ENCODE results near the gene CALML4. TPM values are rescaled to one million over a fixed set of nuclear protein-coding genes. Genes with fewer than 3 reads are reported as not detected.

CALML4 gene
- total and polyA plus RNA-seq, 4 donors = 3.6 to 8.0 (median 6.5) TPM

DNA sequence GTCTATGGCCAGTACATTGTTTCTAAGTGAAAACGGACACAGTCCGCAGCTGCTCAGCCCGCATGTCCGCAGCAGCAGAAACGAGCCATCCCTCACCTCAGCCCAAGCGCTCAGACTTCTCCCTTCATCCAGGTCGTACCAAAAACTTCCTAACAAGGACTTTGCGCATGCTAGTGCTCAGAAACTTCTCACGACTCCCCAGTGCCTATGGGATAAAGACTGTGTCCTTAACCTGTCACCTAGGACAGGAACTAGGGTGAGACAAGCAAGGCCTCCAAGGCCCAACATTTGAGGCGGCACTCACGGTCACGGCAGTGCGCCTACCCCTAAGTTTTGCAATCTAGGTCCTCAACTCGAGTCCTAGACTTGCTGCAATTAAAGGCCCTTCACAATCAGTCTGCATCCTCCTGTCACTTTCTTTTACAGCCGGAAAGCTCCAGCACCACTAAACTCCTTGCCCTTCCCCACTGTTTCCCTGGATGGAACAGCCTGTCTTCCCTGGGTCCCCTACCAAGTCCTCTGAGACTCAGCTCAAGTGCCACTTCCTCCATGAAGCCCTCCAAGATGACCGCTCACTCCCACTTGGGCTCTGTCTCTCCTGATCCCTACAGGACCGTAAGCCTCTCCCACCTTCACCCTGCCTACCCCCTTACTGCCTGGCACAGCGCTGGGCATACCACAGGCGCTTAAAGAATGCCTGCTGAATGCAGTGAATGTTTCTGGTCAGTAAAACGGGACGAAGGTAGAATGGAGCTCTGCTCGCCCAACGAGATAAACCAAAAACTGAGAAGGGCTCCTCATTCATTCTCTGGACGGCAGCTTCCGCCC, 23.2 kb upstream of the CALML4 start:
- TF ChIP-seq GABPA (IDR thresholded peaks at IDR 0.05 in 1 of 2, conservative IDR thresholded peaks at IDR 0.05 in 1 of 2) = no peak
- TF ChIP-seq, protein P1, sequence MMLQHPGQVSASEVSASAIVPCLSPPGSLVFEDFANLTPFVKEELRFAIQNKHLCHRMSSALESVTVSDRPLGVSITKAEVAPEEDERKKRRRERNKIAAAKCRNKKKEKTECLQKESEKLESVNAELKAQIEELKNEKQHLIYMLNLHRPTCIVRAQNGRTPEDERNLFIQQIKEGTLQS (IDR thresholded peaks at IDR 0.05) = no peak
- TF ChIP-seq JUND (IDR thresholded peaks at IDR 0.05) = no peak
- TF ChIP-seq EGR1 (IDR thresholded peaks at IDR 0.05; ENCODE audit: low read depth in 2 of 2) = no peak
- no peak for TF ChIP-seq YY1 (IDR thresholded peaks at IDR 0.05)
- no peak for TF ChIP-seq HNF4G (IDR thresholded peaks at IDR 0.05)
- TF ChIP-seq, protein P2, sequence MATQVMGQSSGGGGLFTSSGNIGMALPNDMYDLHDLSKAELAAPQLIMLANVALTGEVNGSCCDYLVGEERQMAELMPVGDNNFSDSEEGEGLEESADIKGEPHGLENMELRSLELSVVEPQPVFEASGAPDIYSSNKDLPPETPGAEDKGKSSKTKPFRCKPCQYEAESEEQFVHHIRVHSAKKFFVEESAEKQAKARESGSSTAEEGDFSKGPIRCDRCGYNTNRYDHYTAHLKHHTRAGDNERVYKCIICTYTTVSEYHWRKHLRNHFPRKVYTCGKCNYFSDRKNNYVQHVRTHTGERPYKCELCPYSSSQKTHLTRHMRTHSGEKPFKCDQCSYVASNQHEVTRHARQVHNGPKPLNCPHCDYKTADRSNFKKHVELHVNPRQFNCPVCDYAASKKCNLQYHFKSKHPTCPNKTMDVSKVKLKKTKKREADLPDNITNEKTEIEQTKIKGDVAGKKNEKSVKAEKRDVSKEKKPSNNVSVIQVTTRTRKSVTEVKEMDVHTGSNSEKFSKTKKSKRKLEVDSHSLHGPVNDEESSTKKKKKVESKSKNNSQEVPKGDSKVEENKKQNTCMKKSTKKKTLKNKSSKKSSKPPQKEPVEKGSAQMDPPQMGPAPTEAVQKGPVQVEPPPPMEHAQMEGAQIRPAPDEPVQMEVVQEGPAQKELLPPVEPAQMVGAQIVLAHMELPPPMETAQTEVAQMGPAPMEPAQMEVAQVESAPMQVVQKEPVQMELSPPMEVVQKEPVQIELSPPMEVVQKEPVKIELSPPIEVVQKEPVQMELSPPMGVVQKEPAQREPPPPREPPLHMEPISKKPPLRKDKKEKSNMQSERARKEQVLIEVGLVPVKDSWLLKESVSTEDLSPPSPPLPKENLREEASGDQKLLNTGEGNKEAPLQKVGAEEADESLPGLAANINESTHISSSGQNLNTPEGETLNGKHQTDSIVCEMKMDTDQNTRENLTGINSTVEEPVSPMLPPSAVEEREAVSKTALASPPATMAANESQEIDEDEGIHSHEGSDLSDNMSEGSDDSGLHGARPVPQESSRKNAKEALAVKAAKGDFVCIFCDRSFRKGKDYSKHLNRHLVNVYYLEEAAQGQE (IDR thresholded peaks at IDR 0.05) = no peak
- TF ChIP-seq, protein P3, sequence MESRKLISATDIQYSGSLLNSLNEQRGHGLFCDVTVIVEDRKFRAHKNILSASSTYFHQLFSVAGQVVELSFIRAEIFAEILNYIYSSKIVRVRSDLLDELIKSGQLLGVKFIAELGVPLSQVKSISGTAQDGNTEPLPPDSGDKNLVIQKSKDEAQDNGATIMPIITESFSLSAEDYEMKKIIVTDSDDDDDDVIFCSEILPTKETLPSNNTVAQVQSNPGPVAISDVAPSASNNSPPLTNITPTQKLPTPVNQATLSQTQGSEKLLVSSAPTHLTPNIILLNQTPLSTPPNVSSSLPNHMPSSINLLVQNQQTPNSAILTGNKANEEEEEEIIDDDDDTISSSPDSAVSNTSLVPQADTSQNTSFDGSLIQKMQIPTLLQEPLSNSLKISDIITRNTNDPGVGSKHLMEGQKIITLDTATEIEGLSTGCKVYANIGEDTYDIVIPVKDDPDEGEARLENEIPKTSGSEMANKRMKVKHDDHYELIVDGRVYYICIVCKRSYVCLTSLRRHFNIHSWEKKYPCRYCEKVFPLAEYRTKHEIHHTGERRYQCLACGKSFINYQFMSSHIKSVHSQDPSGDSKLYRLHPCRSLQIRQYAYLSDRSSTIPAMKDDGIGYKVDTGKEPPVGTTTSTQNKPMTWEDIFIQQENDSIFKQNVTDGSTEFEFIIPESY (IDR thresholded peaks at IDR 0.05) = no peak
- TF ChIP-seq FOXA2 (IDR thresholded peaks at IDR 0.05) = no peak
- TF ChIP-seq RXRA (IDR thresholded peaks at IDR 0.05) = no peak
- TF ChIP-seq HNF4A (conservative IDR thresholded peaks at IDR 0.05) = no peak
- TF ChIP-seq, protein P4, sequence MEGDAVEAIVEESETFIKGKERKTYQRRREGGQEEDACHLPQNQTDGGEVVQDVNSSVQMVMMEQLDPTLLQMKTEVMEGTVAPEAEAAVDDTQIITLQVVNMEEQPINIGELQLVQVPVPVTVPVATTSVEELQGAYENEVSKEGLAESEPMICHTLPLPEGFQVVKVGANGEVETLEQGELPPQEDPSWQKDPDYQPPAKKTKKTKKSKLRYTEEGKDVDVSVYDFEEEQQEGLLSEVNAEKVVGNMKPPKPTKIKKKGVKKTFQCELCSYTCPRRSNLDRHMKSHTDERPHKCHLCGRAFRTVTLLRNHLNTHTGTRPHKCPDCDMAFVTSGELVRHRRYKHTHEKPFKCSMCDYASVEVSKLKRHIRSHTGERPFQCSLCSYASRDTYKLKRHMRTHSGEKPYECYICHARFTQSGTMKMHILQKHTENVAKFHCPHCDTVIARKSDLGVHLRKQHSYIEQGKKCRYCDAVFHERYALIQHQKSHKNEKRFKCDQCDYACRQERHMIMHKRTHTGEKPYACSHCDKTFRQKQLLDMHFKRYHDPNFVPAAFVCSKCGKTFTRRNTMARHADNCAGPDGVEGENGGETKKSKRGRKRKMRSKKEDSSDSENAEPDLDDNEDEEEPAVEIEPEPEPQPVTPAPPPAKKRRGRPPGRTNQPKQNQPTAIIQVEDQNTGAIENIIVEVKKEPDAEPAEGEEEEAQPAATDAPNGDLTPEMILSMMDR (IDR thresholded peaks at IDR 0.05; ENCODE audit: low read depth, low read length, missing input control) = no peak
- TF ChIP-seq NR2F2 (IDR thresholded peaks at IDR 0.05) = no peak
- TF ChIP-seq, protein P5, sequence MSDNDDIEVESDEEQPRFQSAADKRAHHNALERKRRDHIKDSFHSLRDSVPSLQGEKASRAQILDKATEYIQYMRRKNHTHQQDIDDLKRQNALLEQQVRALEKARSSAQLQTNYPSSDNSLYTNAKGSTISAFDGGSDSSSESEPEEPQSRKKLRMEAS (IDR thresholded peaks at IDR 0.05) = no peak
- no peak for TF ChIP-seq TAF1 (conservative IDR thresholded peaks at IDR 0.05)
- H3K9ac ChIP-seq (ENCODE audit: low read depth in 1 of 2, low read length in 2 of 2) = peak overlapping the region; percentile 19 to 30
- H3K27me3 ChIP-seq (ENCODE audit: control insufficient read depth in 4 of 4, insufficient read depth in 4 of 4, low read length in 3 of 4) = no peaks in the 10 kb centered on the region
- H3K4me3 ChIP-seq (ENCODE audit: low read depth in 1 of 3, low read length in 3 of 3) = peak overlapping the region; percentile 64 to 87 (median 87)
- 43% methylated on average over 25 of the region's 25 CpGs for WGBS
- peaks cover 8 to 32% (median 24%) of the 10 kb centered on the region in 4 donors for H3K4me1 ChIP-seq (ENCODE audit: control insufficient read depth in 4 of 4, insufficient read depth in 4 of 4, low read length in 3 of 4)
- no peaks in the 10 kb centered on the region for H3K9me3 ChIP-seq (ENCODE audit: control insufficient read depth in 4 of 4, low read length in 3 of 4)
- no peak overlapping the region for H3K27ac ChIP-seq (ENCODE audit: low read depth in 1 of 2, low read length in 2 of 2)
- peak; percentile 34 for DNase-seq (ENCODE audit: low spot score)
- H3K36me3 ChIP-seq (ENCODE audit: control insufficient read depth in 4 of 4, insufficient read depth in 3 of 4, low read depth in 1 of 4, low read length in 3 of 4) = no peaks in the 10 kb centered on the region

All from liver (tissue), 9 donors.